H1 (cell line): ENCODE results near the gene APOBEC3C. TPM values are rescaled to one million over a fixed set of nuclear protein-coding genes. Genes with fewer than 3 reads are reported as not detected.
A peak's percentile ranks its signal among the peaks of the same experiment; 100 is the strongest.

Source experiments
- CTCF ChIA-PET: fragments of 300-600 bp; sonication (Branson Sonifier 250); formaldehyde crosslinking; loops from one replicate; lab custom pipeline; 2021; ENCODE audit not compliant: partially characterized antibody; lab: Charles Lee
- POLR2A ChIA-PET: fragments of 300-600 bp; sonication (Branson Sonifier 250); formaldehyde crosslinking; loops from one replicate; lab custom pipeline; 2021; ENCODE audit warnings: inconsistent platforms; ENCODE audit not compliant: partially characterized antibody; lab: Charles Lee
- DNase-seq, 2 experiments: peaks; one replicate each; pipeline versions ENCODE4 v3.0.0 to v3.0.0-alpha.2; 2010 to 2022; ENCODE audit warnings: low spot score in 2 of 2, low read depth in 1 of 2, mixed read lengths in 1 of 2
- FAIRE-seq: peaks from 2 replicates; lab custom pipeline; 2011; peaks lifted over from hg19 to GRCh38; lab: Jason Lieb, UNC
- H2AFZ ChIP-seq: 2 replicates; pipeline ENCODE4 v1.8.1; 2012; ENCODE audit warnings: low read length, inconsistent platforms
- H2AK5ac ChIP-seq: 2 replicates; pipeline ENCODE4 v1.6.1; 2013; ENCODE audit warnings: low read depth, low read length
- H2BK120ac ChIP-seq: replicated peaks from 2 replicates; pipeline ENCODE3; 2013; ENCODE audit warnings: low read depth, low read length, inconsistent platforms
- H2BK12ac ChIP-seq: 2 replicates; pipeline ENCODE4 v1.6.1; 2013; ENCODE audit warnings: low read depth, low read length
- H2BK15ac ChIP-seq: 2 replicates; pipeline ENCODE4 v1.6.1; 2013; ENCODE audit warnings: low read length
- H2BK20ac ChIP-seq: 2 replicates; pipeline ENCODE4 v1.6.1; 2013; ENCODE audit warnings: low read length
- H2BK5ac ChIP-seq: 2 replicates; pipeline ENCODE4 v1.6.1; 2013; ENCODE audit warnings: low read depth, low read length
- H3K14ac ChIP-seq: 2 replicates; pipeline ENCODE4 v1.6.1; 2013; ENCODE audit warnings: inconsistent platforms; ENCODE audit not compliant: insufficient read length
- H3K18ac ChIP-seq: 2 replicates; pipeline ENCODE4 v1.6.1; 2013; ENCODE audit warnings: low read length; ENCODE audit errors: extremely low read depth
- H3K23ac ChIP-seq: 2 replicates; pipeline ENCODE4 v1.6.1; 2013; ENCODE audit warnings: inconsistent platforms; ENCODE audit not compliant: insufficient read length
- H3K23me2 ChIP-seq: 2 replicates; pipeline ENCODE4 v1.6.1; 2013; ENCODE audit warnings: low read depth, low read length
- H3K27ac ChIP-seq: 2 replicates; pipeline ENCODE4 v1.6.1; 2011; ENCODE audit warnings: low read depth, low read length, inconsistent platforms
- H3K27me3 ChIP-seq, 4 experiments: replicated peaks in 1 of 4; 1 replicate in 1 of 4; 2 replicates in 3 of 4; pipeline versions ENCODE4 v1.6.1 to v1.8.1; 2011 to 2013; ENCODE audit warnings: low read length in 3 of 4, mild to moderate bottlenecking in 3 of 4, inconsistent platforms in 2 of 4, mixed read lengths in 2 of 4, moderate library complexity in 1 of 4; ENCODE audit not compliant: control insufficient read depth in 3 of 4, insufficient read depth in 3 of 4; ENCODE audit errors: extremely low read depth in 1 of 4
- H3K36me3 ChIP-seq, 4 experiments: 2 replicates each; pipeline versions ENCODE4 v1.6.1 to v1.8.1; 2011 to 2013; ENCODE audit warnings: mild to moderate bottlenecking in 4 of 4, low read length in 3 of 4, moderate library complexity in 2 of 4, control low read depth in 1 of 4, inconsistent platforms in 1 of 4; ENCODE audit not compliant: insufficient read depth in 4 of 4, control insufficient read depth in 2 of 4
- H3K4ac ChIP-seq: replicated peaks from 2 replicates; pipeline ENCODE3; 2013; ENCODE audit warnings: low read length, low read depth, mixed read lengths, inconsistent platforms; ENCODE audit not compliant: insufficient read length
- H3K4me1 ChIP-seq, 4 experiments: replicated peaks in 1 of 4; 1 replicate in 1 of 4; 2 replicates in 3 of 4; pipeline versions ENCODE4 v1.6.1 to v1.8.1; 2011 to 2013; ENCODE audit warnings: low read length in 3 of 4, inconsistent platforms in 2 of 4, mixed read lengths in 1 of 4; ENCODE audit not compliant: insufficient read depth in 4 of 4, control insufficient read depth in 3 of 4
- H3K4me2 ChIP-seq, 2 experiments: 2 replicates each; pipeline versions ENCODE4 v1.6.1 to v1.8.1; 2011 to 2013; ENCODE audit warnings: low read depth in 2 of 2, low read length in 2 of 2, control low read depth in 1 of 2, inconsistent platforms in 1 of 2, mild to moderate bottlenecking in 1 of 2; ENCODE audit not compliant: insufficient read depth in 1 of 2
- H3K4me3 ChIP-seq, 4 experiments: fragments of 200-600, 300-600 bp in 1 of 4; sonication (generic), shearing (Covaris generic), sonication (Bioruptor Twin) in 1 of 4; 2 replicates each; pipeline versions ENCODE4 v1.5.1 to v1.8.1; 2011 to 2016; ENCODE audit warnings: low read length in 4 of 4, low read depth in 3 of 4, control low read depth in 2 of 4, inconsistent platforms in 2 of 4, mild to moderate bottlenecking in 2 of 4, mixed read lengths in 1 of 4, moderate library complexity in 1 of 4; ENCODE audit not compliant: insufficient read depth in 2 of 4; ENCODE audit errors: extremely low read depth in 1 of 4
- H3K56ac ChIP-seq: replicated peaks from 2 replicates; pipeline ENCODE3; 2013; ENCODE audit warnings: low read depth, mild to moderate bottlenecking, mixed read lengths, low read length, inconsistent platforms; ENCODE audit not compliant: insufficient read length
- H3K79me1 ChIP-seq: 2 replicates; pipeline ENCODE4 v1.6.1; 2013; ENCODE audit warnings: low read depth, low read length, control low read depth
- H3K79me2 ChIP-seq, 2 experiments: 2 replicates each; pipeline versions ENCODE4 v1.6.1 to v1.8.1; 2012 to 2013; ENCODE audit warnings: low read length in 2 of 2, mild to moderate bottlenecking in 2 of 2, inconsistent platforms in 1 of 2; ENCODE audit not compliant: insufficient read depth in 2 of 2, control insufficient read depth in 1 of 2
- H3K9ac ChIP-seq, 4 experiments: replicated peaks in 1 of 4; 1 replicate in 1 of 4; 2 replicates in 3 of 4; pipeline versions ENCODE4 v1.6.1 to v1.8.1; 2011 to 2013; ENCODE audit warnings: low read depth in 3 of 4, low read length in 3 of 4, control low read depth in 2 of 4, mild to moderate bottlenecking in 2 of 4, moderate library complexity in 2 of 4, inconsistent platforms in 1 of 4; ENCODE audit errors: extremely low read depth in 1 of 4
- H3K9me3 ChIP-seq, 2 experiments: 2 replicates each; pipeline versions ENCODE4 v1.6.1 to v1.8.1; 2012 to 2013; ENCODE audit warnings: mild to moderate bottlenecking in 2 of 2, moderate library complexity in 2 of 2, control low read depth in 1 of 2, inconsistent platforms in 1 of 2, low read depth in 1 of 2, low read length in 1 of 2, mixed read lengths in 1 of 2; ENCODE audit not compliant: insufficient read depth in 2 of 2
- H4K20me1 ChIP-seq, 2 experiments: replicated peaks in 1 of 2; 2 replicates each; pipeline versions ENCODE3 to v1.8.1; 2011 to 2013; ENCODE audit warnings: inconsistent platforms in 2 of 2, low read length in 2 of 2, mild to moderate bottlenecking in 1 of 2; ENCODE audit not compliant: insufficient read depth in 2 of 2, control insufficient read depth in 1 of 2
- H4K5ac ChIP-seq: 2 replicates; pipeline ENCODE4 v1.6.1; 2013; ENCODE audit warnings: low read length, low read depth, mixed read lengths, inconsistent platforms; ENCODE audit not compliant: insufficient read length
- H4K8ac ChIP-seq: 2 replicates; pipeline ENCODE4 v1.8.0; 2013; ENCODE audit warnings: mild to moderate bottlenecking, moderate library complexity, low read length, inconsistent platforms; ENCODE audit not compliant: insufficient read depth; ENCODE audit errors: extremely low read depth
- H4K91ac ChIP-seq: replicated peaks from 2 replicates; pipeline ENCODE3; 2013; ENCODE audit warnings: low read length, mixed read lengths, inconsistent platforms; ENCODE audit not compliant: insufficient read length
- WGBS, 2 experiments: shearing (Covaris generic) in 1 of 2; methylation state at CpG; one replicate each; pipeline versions ENCODE4 v1.1.6 to v1.1.7; 2013 to 2015; ENCODE audit warnings: low lambda C conversion rate in 2 of 2, mixed read lengths in 2 of 2, inconsistent platforms in 1 of 2, low coverage in 1 of 2, missing lambda C conversion rate in 1 of 2; ENCODE audit not compliant: insufficient replicate concordance in 2 of 2, insufficient coverage in 1 of 2, insufficient read length in 1 of 2; ENCODE audit errors: extremely low coverage in 1 of 2, missing lambda C conversion rate in 1 of 2; 5-methylcytosine and 5-hydroxymethylcytosine counted together
- polyA plus RNA-seq, 7 experiments: library from polyadenylated mRNA; depleted of rRNA in 3 of 7; stranded (reverse) in 5 of 7; unstranded in 2 of 7; fragments of >200 nt in 5 of 7; fragments of 200-250 nt in 2 of 7; gene quantifications; 1 replicate in 5 of 7; 2 replicates in 1 of 7; 4 replicates in 1 of 7; pipeline versions ENCODE4 v1.2.1 to v1.2.3, GENCODE V29; 2011 to 2013; ENCODE audit warnings: missing spikeins in 2 of 7, mixed read lengths in 2 of 7
- total RNA-seq: library from RNA; stranded (reverse); fragmentation: NEBNext Ultra II Directional; extraction: Animal tissue kit (Norgen Biotek cat#: 25700); gene quantifications from 2 replicates; pipeline ENCODE4 v1.2.1, GENCODE V29; 2021

The APOBEC3C gene
- total and polyA plus RNA-seq, 2 of the 8 experiments (the other 6 are each of a cell fraction or from before 2014, with no cell fraction given): 20.3 to 23.3 TPM

DNA sequence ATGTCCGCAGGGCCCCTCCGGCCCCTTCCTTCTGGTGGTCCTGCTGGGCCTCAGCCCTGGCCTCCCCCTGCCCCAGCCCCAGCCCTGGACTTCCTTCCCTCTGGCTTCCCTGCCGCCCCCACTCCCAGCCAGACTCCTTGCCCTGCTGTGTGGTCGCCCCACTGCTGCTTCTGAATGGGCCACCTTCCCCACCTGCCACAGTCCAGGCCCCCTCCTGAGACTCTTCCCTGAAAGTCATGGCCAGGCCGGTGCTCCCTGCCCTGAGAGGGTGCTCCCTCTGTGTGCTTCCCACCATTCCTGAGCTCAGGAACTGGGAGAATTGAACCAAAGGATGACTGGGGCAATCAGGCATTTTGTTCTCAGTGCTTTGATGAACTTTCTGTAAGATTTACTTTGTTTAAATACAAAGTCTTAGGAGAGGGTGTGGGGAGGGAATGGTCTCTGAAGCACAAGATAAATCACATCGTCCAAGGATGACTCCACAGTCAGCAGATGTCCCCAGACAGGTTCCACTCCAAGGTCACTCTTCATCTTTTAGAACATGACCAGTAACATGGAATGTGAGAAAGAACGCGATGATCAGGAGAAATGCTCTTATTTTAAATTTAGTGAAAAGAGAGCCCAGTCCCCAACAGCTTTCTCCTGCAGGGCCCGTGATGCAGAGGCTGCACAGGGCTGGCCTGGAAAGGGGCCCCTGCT, 7.6 kb downstream of the APOBEC3C start:
- Histone ChIP-seq H3K56ac (no peak overlapping the region), H3K79me2 (peaks cover 0 to 13% of the 10 kb centered on the region in 2 experiments; a peak in 2 of 4 replicates), H3K14ac (no peak overlapping the region), H2BK120ac (no peak overlapping the region), H4K20me1 (no peaks in the 10 kb centered on the region), H2BK12ac (0 out of 2 replicates have a peak overlapping the region, but pooled peaks have one; percentile 50), H4K8ac (no peak overlapping the region), H3K4me2 (peak overlapping the region; percentile 21 to 65; a peak in 2 of 4 replicates), H2AK5ac (0 out of 2 replicates have a peak overlapping the region, but pooled peaks have one; percentile 39), H3K9ac (no peak overlapping the region), H2BK5ac (no peak overlapping the region), H3K79me1 (0 out of 2 replicates have a peak, but pooled peaks cover 2% of the 10 kb centered on the region), H2AFZ (no peak overlapping the region), H3K27me3 (no peaks in the 10 kb centered on the region), H3K9me3 (no peaks in the 10 kb centered on the region), H3K36me3 (peaks cover 0 to 2% (median 0%) of the 10 kb centered on the region in 4 experiments; a peak in 2 of 8 replicates), H2BK20ac (no peak overlapping the region; the same call in 1 of the 2 replicates), H3K4me3 (no peak overlapping the region), H3K27ac (no peak overlapping the region), H3K18ac (no peak overlapping the region), H4K5ac (no peak overlapping the region), H3K23ac (no peak overlapping the region), H2BK15ac (peak overlapping the region; percentile 72; the same call in 1 of the 2 replicates), H3K4me1 (peaks cover 0 to 26% (median 19%) of the 10 kb centered on the region in 4 experiments; a peak in 6 of 7 replicates), H3K4ac (no peak overlapping the region), H4K91ac (peak overlapping the region; percentile 25), H3K23me2 (peaks cover 7% of the 10 kb centered on the region; the same call in 1 of the 2 replicates)
- FAIRE-seq: no peak
- 82% methylated on average over 7 of the region's 9 CpGs; no CpG with 5 or more reads in 1 of the 2 experiments for WGBS, 2 experiments
- ChIA-PET CTCF (interaction anchor here (1.1 to 1.4 kb wide), 3 partner anchors 19 to 47 kb away, joined by 3 to 5 read pairs (median 4); no protein-coding TSS in a partner anchor), POLR2A (interaction anchor here (0.6 to 0.9 kb wide), 3 partner anchors 14 to 498 kb away, joined by 3 to 4 read pairs (median 3); no protein-coding TSS in a partner anchor)
- no peak for DNase-seq
